HAP-1 (cell line): ENCODE results near the gene SEC14L6.
"Not testable (repeated sequence)": the region's sequence is repeated elsewhere in the genome, so short reads cannot be mapped to it uniquely, and the experiment has no call there.

Source experiments
- DNase-seq, 2 experiments: peaks; one replicate each; pipeline ENCODE4 v3.0.0-alpha.2; 2016 to 2020; ENCODE audit warnings: low spot score in 2 of 2
- H3K27me3 ChIP-seq: fragments of 250-450 bp; sonication (Bioruptor Pico); 2 replicates; pipeline ENCODE4 v1.5.1; 2020; ENCODE audit warnings: low read depth, mild to moderate bottlenecking, moderate library complexity
- H3K36me3 ChIP-seq: fragments of 250-450 bp; sonication (Bioruptor Pico); replicated peaks from 2 replicates; pipeline ENCODE4 v1.5.1; 2020; ENCODE audit warnings: mild to moderate bottlenecking
- H3K4me1 ChIP-seq: fragments of 250-450 bp; sonication (Bioruptor Pico); 2 replicates; pipeline ENCODE4 v1.5.1; 2020; ENCODE audit warnings: mild to moderate bottlenecking
- H3K4me3 ChIP-seq: fragments of 250-450 bp; sonication (Bioruptor Pico); 2 replicates; pipeline ENCODE4 v1.5.1; 2020; ENCODE audit warnings: mild to moderate bottlenecking, moderate library complexity
- H3K9me3 ChIP-seq: fragments of 250-450 bp; sonication (Bioruptor Pico); 2 replicates; pipeline ENCODE4 v1.5.1; 2020; ENCODE audit warnings: mild to moderate bottlenecking, moderate library complexity
- in situ Hi-C: fragments of 300-500 bp; cut with MboI; formaldehyde crosslinking; loops from 3 replicates; pipeline ENCODE4 v1.14.3; 2020; ENCODE audit warnings: low sequenced_read_pairs, inconsistent platforms, mixed read lengths

SEC14L6 gene

DNA sequence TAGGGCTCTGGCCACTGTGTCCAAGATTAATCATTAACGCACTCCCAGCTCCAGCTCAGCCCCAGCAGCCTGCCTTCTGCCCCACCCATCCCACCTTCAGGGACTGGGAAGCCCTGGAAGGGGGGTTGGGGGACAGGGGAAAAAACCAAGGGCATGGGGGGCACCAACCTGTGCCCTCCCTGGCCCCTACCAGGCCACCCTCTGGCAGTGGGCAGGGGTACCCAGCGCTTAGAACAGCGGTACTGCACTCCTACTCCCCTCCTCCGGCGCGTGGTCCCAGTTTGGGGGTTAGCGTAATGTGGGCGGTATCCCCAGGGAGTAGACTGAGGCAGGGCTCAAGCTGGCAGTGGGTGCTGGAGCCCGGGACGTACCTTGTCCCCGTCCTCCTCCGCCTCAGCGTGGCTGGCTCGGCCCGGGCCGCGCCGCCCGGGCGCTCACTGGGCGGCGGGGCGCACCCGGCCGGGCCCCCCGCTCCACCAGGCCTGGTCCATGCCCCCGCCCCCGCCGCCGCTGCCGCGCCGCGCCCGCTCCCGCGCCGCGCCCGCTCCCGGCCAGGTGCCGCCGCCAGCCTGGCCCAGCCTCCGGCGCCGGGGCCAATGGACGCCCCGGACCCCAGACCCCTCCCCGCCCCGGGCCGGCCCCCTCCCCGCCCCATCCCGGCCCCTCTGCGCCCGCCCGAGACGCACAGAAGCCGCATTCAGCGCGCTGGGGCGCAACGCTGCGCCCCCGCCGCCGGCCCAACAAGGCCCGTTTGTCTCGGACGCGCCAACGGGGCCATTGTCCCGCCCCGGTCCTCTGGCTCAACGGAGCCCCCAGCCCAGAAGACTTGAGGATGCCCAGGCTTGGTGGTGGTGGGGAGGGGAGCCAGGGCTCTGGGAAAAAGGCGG, 27.8 kb upstream of the SEC14L6 start, which contains the start of gene GAL3ST1:
GAL3ST1 (minus strand) TSS at position 571 of the 887 bp plus-strand sequence. CDS start 17,273 bp downstream, outside the sequence.
- H3K36me3 ChIP-seq, result peaks cover 37% of the 10 kb centered on the region
- in situ Hi-C loops, result no loop called here
- H3K4me1 ChIP-seq, result no peaks in the 10 kb centered on the region
- no peaks in the 10 kb centered on the region for H3K9me3 ChIP-seq
- H3K4me3 ChIP-seq, result no peak within 1 kb of the TSS
- no peak for DNase-seq
- peaks cover 4% of the 10 kb centered on the region; the same call in 1 of the 2 replicates for H3K27me3 ChIP-seq

DNA sequence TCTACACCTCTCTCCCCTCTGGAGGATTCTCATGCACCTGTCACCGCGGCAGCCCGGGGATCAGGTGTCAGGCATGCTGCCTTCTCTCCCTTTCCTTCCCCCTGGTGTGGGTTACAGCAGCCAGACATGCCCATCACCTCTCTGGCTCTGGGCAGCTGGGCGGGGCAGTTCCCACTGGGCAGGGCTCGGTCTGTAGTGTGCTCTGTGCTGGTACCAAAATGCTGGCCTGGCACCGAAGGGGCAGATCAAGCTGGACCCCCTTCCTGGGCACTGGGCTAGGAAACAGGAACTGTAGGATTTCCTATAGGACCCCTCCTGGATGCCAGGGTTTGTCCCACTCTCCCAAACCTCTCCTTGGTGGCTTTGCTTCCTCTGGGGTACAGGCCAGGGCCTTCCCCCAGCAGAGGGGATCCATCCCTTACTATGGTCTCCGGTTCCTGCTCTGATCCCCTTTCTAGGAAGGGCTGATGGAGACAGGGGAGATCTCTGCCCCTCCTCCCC, 27.1 kb upstream of the SEC14L6 start:
- H3K4me3 ChIP-seq, result no peak overlapping the region

GRCh38 chr22:30572840-30573593, 26.5 kb upstream of the SEC14L6 start:
- in situ Hi-C loops, result no loop called here

More for the DNA sequence above, 27.1 kb upstream of the SEC14L6 start:
- Histone ChIP-seq H3K4me1 (no peaks in the 10 kb centered on the region), H3K27me3 (peaks cover 4% of the 10 kb centered on the region; the same call in 1 of the 2 replicates), H3K36me3 (peaks cover 30% of the 10 kb centered on the region), H3K9me3 (no peaks in the 10 kb centered on the region)
- in situ Hi-C loops, result no loop called here
- no peak for DNase-seq

DNA sequence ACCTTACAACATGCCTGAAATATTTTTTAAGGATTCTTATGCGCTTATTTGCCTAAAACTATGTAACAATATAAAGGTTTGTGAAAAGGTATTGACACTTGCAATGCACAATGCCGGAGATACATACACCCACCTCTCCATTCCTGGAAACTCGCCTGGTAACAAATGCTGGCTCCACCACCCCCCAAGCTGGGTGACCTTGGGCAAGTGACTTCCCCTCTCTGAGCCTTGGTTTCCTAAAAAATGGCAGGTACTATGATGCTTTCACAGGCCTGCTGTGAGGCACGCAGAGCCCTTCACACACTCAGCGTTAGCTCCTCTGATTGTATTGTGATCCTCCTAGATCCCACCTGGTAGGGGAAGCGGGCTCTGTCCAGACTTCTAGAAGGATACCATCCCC, 25.7 kb upstream of the SEC14L6 start:
- Histone ChIP-seq H3K36me3 (peaks cover 16% of the 10 kb centered on the region), H3K4me1 (no peaks in the 10 kb centered on the region), H3K4me3 (no peak overlapping the region), H3K9me3 (no peaks in the 10 kb centered on the region), H3K27me3 (peaks cover 4% of the 10 kb centered on the region; the same call in 1 of the 2 replicates)
- in situ Hi-C loops, result no loop called here
- no peak for DNase-seq

More at GRCh38 chr22:30572840-30573593, 26.5 kb upstream of the SEC14L6 start:
- Histone ChIP-seq H3K4me1 (no peaks in the 10 kb centered on the region), H3K9me3 (no peaks in the 10 kb centered on the region), H3K27me3 (peaks cover 4% of the 10 kb centered on the region; the same call in 1 of the 2 replicates), H3K36me3 (peaks cover 24% of the 10 kb centered on the region), H3K4me3 (no peak overlapping the region)
- DNase-seq, result no peak

DNA sequence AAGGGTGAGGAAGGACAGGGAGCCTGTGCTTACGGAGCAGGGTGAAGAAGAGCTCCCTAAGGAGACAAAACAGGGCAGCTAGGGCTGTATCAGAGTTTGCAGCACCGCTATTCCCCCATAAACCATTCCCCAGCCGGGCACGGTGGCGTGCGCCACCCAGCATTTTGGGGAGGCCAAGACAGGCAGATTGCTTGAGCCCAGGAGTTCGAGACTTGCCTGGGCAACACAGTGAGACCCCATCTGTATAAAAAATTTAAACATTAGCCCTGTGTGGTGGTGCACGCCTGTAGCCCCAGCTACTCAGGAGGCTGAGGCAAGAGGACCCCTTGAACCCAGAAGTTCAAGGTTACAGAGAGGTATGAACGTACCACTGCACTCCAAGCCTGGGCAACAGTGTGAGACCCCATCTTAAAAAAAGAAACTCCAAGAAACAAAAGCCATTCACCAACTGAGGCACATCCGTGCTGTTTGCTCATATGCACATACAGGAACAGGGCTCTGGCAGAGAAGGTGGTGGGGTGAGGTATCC, 23.2 kb upstream of the SEC14L6 start:
- Histone ChIP-seq H3K27me3 (peaks cover 4% of the 10 kb centered on the region; the same call in 1 of the 2 replicates), H3K4me3 (no peak overlapping the region), H3K36me3 (no peaks in the 10 kb centered on the region), H3K4me1 (no peaks in the 10 kb centered on the region), H3K9me3 (no peaks in the 10 kb centered on the region)
- DNase-seq, result no peak
- in situ Hi-C loops, result no loop called here

GRCh38 chr22:30568137-30568805, 21.7 kb upstream of the SEC14L6 start:
- Histone ChIP-seq H3K4me3 (no peak overlapping the region), H3K27me3 (peaks cover 4% of the 10 kb centered on the region; the same call in 1 of the 2 replicates), H3K4me1 (no peaks in the 10 kb centered on the region), H3K36me3 (no peaks in the 10 kb centered on the region), H3K9me3 (no peaks in the 10 kb centered on the region)
- DNase-seq, result no peak
- in situ Hi-C loops, result no loop called here

GRCh38 chr22:30567277-30567676, 20.7 kb upstream of the SEC14L6 start:
- H3K4me3 ChIP-seq, H3K36me3 ChIP-seq, in situ Hi-C loops, DNase-seq, H3K9me3 ChIP-seq, H3K4me1 ChIP-seq, H3K27me3 ChIP-seq: not testable (repeated sequence)

GRCh38 chr22:30566125-30566524, 19.6 kb upstream of the SEC14L6 start:
- H3K4me3 ChIP-seq, result no peak overlapping the region
- H3K9me3 ChIP-seq, result no peaks in the 10 kb centered on the region
- H3K4me1 ChIP-seq, result no peaks in the 10 kb centered on the region
- DNase-seq, result no peak
- no peaks in the 10 kb centered on the region for H3K36me3 ChIP-seq
- in situ Hi-C loops, result no loop called here
- peaks cover under 1% of the 10 kb centered on the region; the same call in 1 of the 2 replicates for H3K27me3 ChIP-seq

DNA sequence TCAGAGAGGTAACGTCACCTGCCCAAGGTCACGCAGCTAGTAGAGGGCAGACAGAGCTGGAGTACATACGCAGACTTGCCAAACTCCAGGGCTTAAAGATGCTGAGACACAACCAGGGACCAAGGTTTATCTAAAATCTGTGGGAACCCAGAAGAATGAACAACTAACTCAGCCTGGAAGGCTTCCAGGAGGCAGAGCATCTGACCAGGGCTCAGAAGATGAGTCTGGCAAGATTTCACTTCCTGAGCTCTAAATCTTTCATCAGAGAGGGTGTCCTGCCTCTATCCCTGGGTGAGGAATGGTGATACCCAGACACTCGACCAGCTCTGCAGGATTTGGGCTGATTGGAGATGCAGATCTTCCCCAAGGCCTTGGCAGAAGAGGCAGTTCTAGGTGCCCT, 18.8 kb upstream of the SEC14L6 start:
- H3K27me3 ChIP-seq, result no peaks in the 10 kb centered on the region; the same call in 1 of the 2 replicates
- H3K4me1 ChIP-seq, result no peaks in the 10 kb centered on the region
- H3K4me3 ChIP-seq, result no peak overlapping the region
- DNase-seq, result no peak
- no peaks in the 10 kb centered on the region for H3K36me3 ChIP-seq
- H3K9me3 ChIP-seq, result no peaks in the 10 kb centered on the region
- in situ Hi-C loops, result no loop called here

- DNase-seq, result no peak
- Histone ChIP-seq H3K4me1 (no peaks in the 10 kb centered on the region), H3K4me3 (no peak overlapping the region), H3K9me3 (no peaks in the 10 kb centered on the region), H3K36me3 (no peaks in the 10 kb centered on the region), H3K27me3 (no peaks in the 10 kb centered on the region)
- in situ Hi-C loops, result no loop called here
Measured at GRCh38 chr22:30564761-30565119, 18.2 kb upstream of the SEC14L6 start.

- Histone ChIP-seq H3K4me1 (no peaks in the 10 kb centered on the region), H3K36me3 (no peaks in the 10 kb centered on the region), H3K9me3 (no peaks in the 10 kb centered on the region), H3K4me3 (no peak overlapping the region), H3K27me3 (no peaks in the 10 kb centered on the region)
- in situ Hi-C loops, result no loop called here
- no peak for DNase-seq
Measured at GRCh38 chr22:30564045-30564760, 17.7 kb upstream of the SEC14L6 start.

DNA sequence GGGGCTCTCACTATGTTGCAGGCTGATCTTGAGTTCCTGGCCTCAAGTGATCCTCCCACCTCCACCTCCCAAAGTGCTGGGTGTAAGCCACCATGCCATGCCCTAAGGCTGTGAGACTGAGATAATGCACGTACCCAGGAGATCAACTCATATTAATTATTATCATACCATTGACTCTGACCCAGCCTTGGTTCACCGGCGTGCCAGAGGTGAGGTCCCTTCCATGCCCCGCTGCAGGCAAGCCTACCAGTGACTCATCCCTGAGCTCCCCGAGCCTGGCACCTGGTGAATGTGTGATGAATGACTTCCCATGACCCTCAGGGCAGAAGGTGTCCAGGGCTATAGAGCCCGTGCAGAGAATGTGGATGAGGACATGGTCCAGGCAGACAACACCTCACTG, 15.8 kb upstream of the SEC14L6 start:
- no peak for DNase-seq
- Histone ChIP-seq H3K27me3 (no peaks in the 10 kb centered on the region), H3K4me3 (no peak overlapping the region), H3K4me1 (no peaks in the 10 kb centered on the region), H3K36me3 (no peaks in the 10 kb centered on the region), H3K9me3 (no peaks in the 10 kb centered on the region)
- in situ Hi-C loops, result no loop called here
